ENCODE measurements around the gene ATL3.
A peak's percentile ranks its signal among the peaks of the same experiment; 100 is the strongest.

ATL3 gene

DNA sequence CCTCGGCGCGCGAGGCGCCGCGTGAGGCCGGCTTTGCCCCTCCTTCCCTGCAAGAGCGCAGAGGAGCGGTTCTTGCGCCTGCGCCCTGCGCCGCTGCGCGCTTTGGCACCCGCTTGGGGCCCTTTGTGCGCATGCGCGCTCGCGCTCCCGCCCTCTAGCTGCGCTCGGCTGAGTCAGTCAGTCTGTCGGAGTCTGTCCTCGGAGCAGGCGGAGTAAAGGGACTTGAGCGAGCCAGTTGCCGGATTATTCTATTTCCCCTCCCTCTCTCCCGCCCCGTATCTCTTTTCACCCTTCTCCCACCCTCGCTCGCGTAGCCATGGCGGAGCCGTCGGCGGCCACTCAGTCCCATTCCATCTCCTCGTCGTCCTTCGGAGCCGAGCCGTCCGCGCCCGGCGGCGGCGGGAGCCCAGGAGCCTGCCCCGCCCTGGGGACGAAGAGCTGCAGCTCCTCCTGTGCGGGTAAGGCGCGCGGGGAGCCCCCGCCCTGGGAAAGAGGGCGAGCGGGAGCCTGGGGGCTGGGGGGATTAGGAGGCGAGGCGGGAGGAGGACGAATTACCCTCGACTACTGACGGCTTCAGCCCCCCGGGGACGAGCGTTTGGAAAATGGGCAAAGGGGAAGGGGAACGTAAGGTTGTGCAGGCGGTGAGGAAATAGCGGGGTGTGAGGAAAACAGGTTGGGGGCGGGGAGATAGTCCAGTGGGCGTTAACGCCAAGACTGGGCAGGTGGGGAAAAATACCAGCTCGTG, 10.3 kb upstream of the ATL3 start, which contains the start of gene RTN3:
Gene RTN3, plus strand, starts transcription at position 180 of the 745 bp plus-strand sequence. Its CDS starts 137 bp downstream, at position 317.
- Histone ChIP-seq H3K36me3 (ENCODE audit: control insufficient read depth, insufficient read depth, low read length) (no peaks in the 10 kb centered on the region), H3K9me3 (ENCODE audit: control insufficient read depth, low read length) (no peaks in the 10 kb centered on the region), H3K27ac (ENCODE audit: insufficient read depth, low read length, poor library complexity, severe bottlenecking) (peak within 1 kb of the TSS; percentile 89), H3K4me1 (ENCODE audit: control insufficient read depth, insufficient read depth, low read length, poor library complexity, severe bottlenecking) (peaks cover 8% of the 10 kb centered on the region), H3K4me3 (ENCODE audit: insufficient read depth, low read depth, low read length, poor library complexity, severe bottlenecking) (peak within 1 kb of the TSS; percentile 92), H3K27me3 (replicated peaks; ENCODE audit: control insufficient read depth, insufficient read depth, low read length, poor library complexity, severe bottlenecking) (no peaks in the 10 kb centered on the region)
- DNase-seq: peak; percentile 97 to 98 (median 97)

DNA sequence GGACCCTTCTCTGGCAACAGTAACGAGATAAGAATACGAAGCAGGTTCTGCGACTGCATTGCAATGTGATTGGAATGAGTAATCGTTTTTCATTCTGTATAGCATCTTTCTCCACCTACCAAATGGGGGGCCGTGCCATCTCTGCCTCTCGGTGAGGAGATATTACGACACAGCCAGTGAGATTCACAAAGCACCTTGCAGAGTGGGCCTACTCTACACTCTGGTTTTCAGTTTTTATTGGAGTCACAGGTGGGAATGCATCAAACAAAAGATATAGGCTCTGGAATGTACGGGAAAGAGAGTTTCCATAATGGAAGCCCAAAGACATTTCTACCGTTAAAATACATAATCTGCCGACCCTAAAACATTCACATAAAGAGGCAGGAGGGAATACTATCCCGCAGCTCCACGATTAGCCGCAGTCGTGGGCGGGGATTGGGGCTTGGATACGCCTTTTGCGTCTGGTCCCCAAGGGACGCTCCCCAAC, 9.7 kb upstream of the ATL3 start:
- H3K27ac ChIP-seq (ENCODE audit: insufficient read depth, low read length, poor library complexity, severe bottlenecking): peak overlapping the region; percentile 44
- H3K27me3 ChIP-seq (replicated peaks; ENCODE audit: control insufficient read depth, insufficient read depth, low read length, poor library complexity, severe bottlenecking): no peaks in the 10 kb centered on the region
- DNase-seq: no peak
- no peaks in the 10 kb centered on the region for H3K36me3 ChIP-seq (ENCODE audit: control insufficient read depth, insufficient read depth, low read length)
- H3K9me3 ChIP-seq (ENCODE audit: control insufficient read depth, low read length): no peaks in the 10 kb centered on the region
- H3K4me3 ChIP-seq (ENCODE audit: insufficient read depth, low read depth, low read length, poor library complexity, severe bottlenecking): peak overlapping the region; percentile 92
- H3K4me1 ChIP-seq (ENCODE audit: control insufficient read depth, insufficient read depth, low read length, poor library complexity, severe bottlenecking): peaks cover 8% of the 10 kb centered on the region

- Histone ChIP-seq H3K4me3 (ENCODE audit: insufficient read depth, low read depth, low read length, poor library complexity, severe bottlenecking) (no peak overlapping the region), H3K9me3 (ENCODE audit: control insufficient read depth, low read length) (no peaks in the 10 kb centered on the region), H3K27ac (ENCODE audit: insufficient read depth, low read length, poor library complexity, severe bottlenecking) (no peak overlapping the region), H3K36me3 (ENCODE audit: control insufficient read depth, insufficient read depth, low read length) (no peaks in the 10 kb centered on the region), H3K27me3 (replicated peaks; ENCODE audit: control insufficient read depth, insufficient read depth, low read length, poor library complexity, severe bottlenecking) (no peaks in the 10 kb centered on the region), H3K4me1 (ENCODE audit: control insufficient read depth, insufficient read depth, low read length, poor library complexity, severe bottlenecking) (peaks cover 6% of the 10 kb centered on the region)
- DNase-seq: no peak
These were observed 2.4 kb upstream of the ATL3 start for GRCh38 chr11:63673579-63673978.

GRCh38 chr11:63672936-63673539, 1.9 kb upstream of the ATL3 start:
- no peak for DNase-seq

GRCh38 chr11:63672156-63672463, 934 bp upstream of the ATL3 start:
- peak overlapping the region; percentile 88 for H3K4me3 ChIP-seq (ENCODE audit: insufficient read depth, low read depth, low read length, poor library complexity, severe bottlenecking)
- H3K36me3 ChIP-seq (ENCODE audit: control insufficient read depth, insufficient read depth, low read length): peaks cover 3% of the 10 kb centered on the region
- no peak for DNase-seq
- peaks cover 6% of the 10 kb centered on the region for H3K4me1 ChIP-seq (ENCODE audit: control insufficient read depth, insufficient read depth, low read length, poor library complexity, severe bottlenecking)
- H3K27me3 ChIP-seq (replicated peaks; ENCODE audit: control insufficient read depth, insufficient read depth, low read length, poor library complexity, severe bottlenecking): no peaks in the 10 kb centered on the region
- H3K27ac ChIP-seq (ENCODE audit: insufficient read depth, low read length, poor library complexity, severe bottlenecking): no peak overlapping the region
- no peaks in the 10 kb centered on the region for H3K9me3 ChIP-seq (ENCODE audit: control insufficient read depth, low read length)

More at GRCh38 chr11:63672936-63673539, 1.9 kb upstream of the ATL3 start:
- Histone ChIP-seq H3K4me3 (ENCODE audit: insufficient read depth, low read depth, low read length, poor library complexity, severe bottlenecking) (no peak overlapping the region), H3K9me3 (ENCODE audit: control insufficient read depth, low read length) (no peaks in the 10 kb centered on the region), H3K27me3 (replicated peaks; ENCODE audit: control insufficient read depth, insufficient read depth, low read length, poor library complexity, severe bottlenecking) (no peaks in the 10 kb centered on the region), H3K36me3 (ENCODE audit: control insufficient read depth, insufficient read depth, low read length) (no peaks in the 10 kb centered on the region), H3K4me1 (ENCODE audit: control insufficient read depth, insufficient read depth, low read length, poor library complexity, severe bottlenecking) (peaks cover 6% of the 10 kb centered on the region), H3K27ac (ENCODE audit: insufficient read depth, low read length, poor library complexity, severe bottlenecking) (no peak overlapping the region)

DNA sequence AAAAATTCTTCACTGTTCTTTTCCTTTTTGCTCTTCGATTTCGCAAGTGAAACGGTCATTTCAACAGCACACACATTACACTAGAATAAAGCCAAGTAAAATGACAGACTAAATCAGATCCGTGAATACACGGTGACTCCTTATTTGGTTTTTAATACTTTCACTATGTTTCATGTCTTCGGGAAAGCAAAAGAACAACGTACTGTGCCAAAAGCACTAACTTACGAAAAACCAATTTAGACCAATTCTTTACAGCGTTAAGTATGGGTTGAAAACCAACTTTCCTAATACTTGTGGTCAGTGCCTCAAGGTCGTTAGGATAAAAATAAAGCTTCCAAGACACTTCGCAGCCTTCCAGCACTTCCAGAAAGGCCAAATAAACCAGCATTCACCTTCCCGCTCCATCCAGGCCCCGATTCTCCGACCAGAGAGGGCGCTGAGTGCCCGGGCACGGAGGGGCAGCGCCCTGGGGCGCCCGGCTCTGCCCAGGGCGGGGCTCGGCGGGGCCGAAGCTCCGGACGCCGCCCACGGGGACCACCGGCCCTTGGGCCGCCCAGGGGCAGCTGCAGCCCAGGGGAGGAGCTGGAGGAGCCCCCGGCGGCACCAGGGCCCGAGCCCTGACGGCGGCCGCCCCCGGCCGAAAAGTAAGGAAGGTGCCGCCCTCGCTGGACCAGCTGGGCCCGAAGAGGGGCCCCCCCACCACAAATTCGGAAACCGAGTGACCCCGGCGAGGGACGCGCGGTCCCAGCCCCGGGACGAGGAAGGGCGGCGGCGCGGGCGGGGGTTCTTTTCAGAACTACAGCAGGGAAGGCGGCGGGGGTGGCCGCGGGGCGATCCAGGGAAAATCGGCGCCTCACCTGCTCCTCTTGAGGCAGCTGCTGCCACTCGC, 499 bp downstream of the ATL3 start:
- no peaks in the 10 kb centered on the region for H3K27me3 ChIP-seq (replicated peaks; ENCODE audit: control insufficient read depth, insufficient read depth, low read length, poor library complexity, severe bottlenecking)
- peak in 1 of 3 donors; percentile 9 for DNase-seq
- peaks cover 5% of the 10 kb centered on the region for H3K36me3 ChIP-seq (ENCODE audit: control insufficient read depth, insufficient read depth, low read length)
- peak overlapping the region; percentile 88 for H3K4me3 ChIP-seq (ENCODE audit: insufficient read depth, low read depth, low read length, poor library complexity, severe bottlenecking)
- H3K4me1 ChIP-seq (ENCODE audit: control insufficient read depth, insufficient read depth, low read length, poor library complexity, severe bottlenecking): peaks cover 6% of the 10 kb centered on the region
- peak overlapping the region; percentile 75 for H3K27ac ChIP-seq (ENCODE audit: insufficient read depth, low read length, poor library complexity, severe bottlenecking)
- no peaks in the 10 kb centered on the region for H3K9me3 ChIP-seq (ENCODE audit: control insufficient read depth, low read length)

- H3K4me3 ChIP-seq (ENCODE audit: insufficient read depth, low read depth, low read length, poor library complexity, severe bottlenecking): peak overlapping the region; percentile 88
- H3K9me3 ChIP-seq (ENCODE audit: control insufficient read depth, low read length): no peaks in the 10 kb centered on the region
- no peak overlapping the region for H3K27ac ChIP-seq (ENCODE audit: insufficient read depth, low read length, poor library complexity, severe bottlenecking)
- DNase-seq: no peak
- H3K36me3 ChIP-seq (ENCODE audit: control insufficient read depth, insufficient read depth, low read length): peaks cover 5% of the 10 kb centered on the region
- H3K27me3 ChIP-seq (replicated peaks; ENCODE audit: control insufficient read depth, insufficient read depth, low read length, poor library complexity, severe bottlenecking): no peaks in the 10 kb centered on the region
- peaks cover 6% of the 10 kb centered on the region for H3K4me1 ChIP-seq (ENCODE audit: control insufficient read depth, insufficient read depth, low read length, poor library complexity, severe bottlenecking)
These were observed 1.1 kb downstream of the ATL3 start for GRCh38 chr11:63670096-63670432.

GRCh38 chr11:63667995-63668795, 3.0 kb downstream of the ATL3 start:
- H3K4me1 ChIP-seq (ENCODE audit: control insufficient read depth, insufficient read depth, low read length, poor library complexity, severe bottlenecking): peaks cover 6% of the 10 kb centered on the region
- H3K9me3 ChIP-seq (ENCODE audit: control insufficient read depth, low read length): no peaks in the 10 kb centered on the region
- H3K27ac ChIP-seq (ENCODE audit: insufficient read depth, low read length, poor library complexity, severe bottlenecking): no peak overlapping the region
- no peak for DNase-seq
- H3K4me3 ChIP-seq (ENCODE audit: insufficient read depth, low read depth, low read length, poor library complexity, severe bottlenecking): no peak overlapping the region
- H3K27me3 ChIP-seq (replicated peaks; ENCODE audit: control insufficient read depth, insufficient read depth, low read length, poor library complexity, severe bottlenecking): no peaks in the 10 kb centered on the region
- peaks cover 5% of the 10 kb centered on the region for H3K36me3 ChIP-seq (ENCODE audit: control insufficient read depth, insufficient read depth, low read length)

- Histone ChIP-seq H3K36me3 (ENCODE audit: control insufficient read depth, insufficient read depth, low read length) (peaks cover 5% of the 10 kb centered on the region), H3K27me3 (replicated peaks; ENCODE audit: control insufficient read depth, insufficient read depth, low read length, poor library complexity, severe bottlenecking) (no peaks in the 10 kb centered on the region), H3K27ac (ENCODE audit: insufficient read depth, low read length, poor library complexity, severe bottlenecking) (no peak overlapping the region), H3K4me1 (ENCODE audit: control insufficient read depth, insufficient read depth, low read length, poor library complexity, severe bottlenecking) (peaks cover 3% of the 10 kb centered on the region), H3K9me3 (ENCODE audit: control insufficient read depth, low read length) (no peaks in the 10 kb centered on the region), H3K4me3 (ENCODE audit: insufficient read depth, low read depth, low read length, poor library complexity, severe bottlenecking) (no peak overlapping the region)
- DNase-seq: no peak
These were observed 4.3 kb downstream of the ATL3 start for GRCh38 chr11:63666874-63667273.

Data from effector memory CD4-positive, alpha-beta T cell (primary cell).